MG63 (cell line): ENCODE results near the gene SIGLEC1. TPM values are rescaled to one million over a fixed set of nuclear protein-coding genes. Genes with fewer than 3 reads are reported as not detected.

Experiments
- DNase-seq: peaks from one replicate; pipeline ENCODE4 v3.0.0-alpha.2; 2020
- H3K27me3 ChIP-seq: fragments of 250-450 bp; sonication (Bioruptor Pico); 2 replicates; pipeline ENCODE4 v1.5.1; 2020; ENCODE audit warnings: mild to moderate bottlenecking, moderate library complexity
- H3K36me3 ChIP-seq: fragments of 250-450 bp; sonication (Bioruptor Pico); 2 replicates; pipeline ENCODE4 v1.5.1; 2020; ENCODE audit warnings: mild to moderate bottlenecking, moderate library complexity
- H3K4me3 ChIP-seq: fragments of 250-450 bp; sonication (Bioruptor Pico); 2 replicates; pipeline ENCODE4 v1.5.1; 2020; ENCODE audit warnings: mild to moderate bottlenecking, moderate library complexity
- H3K9me3 ChIP-seq: fragments of 250-450 bp; sonication (Bioruptor Pico); 2 replicates; pipeline ENCODE4 v1.5.1; 2020; ENCODE audit warnings: mild to moderate bottlenecking, moderate library complexity
- total RNA-seq: library from RNA; depleted of rRNA; stranded (reverse); fragments of >200 nt; shearing (Covaris generic); gene quantifications from 2 replicates; pipeline ENCODE4 v1.2.3, GENCODE V29; 2014; ENCODE audit warnings: low replicate concordance; rRNA removed

Gene SIGLEC1
- total RNA-seq, result not detected in 2 replicates

GRCh38 chr20:3712279-3712873 is at the start of gene SIGLEC1:
Gene SIGLEC1 (minus strand): TSS chr20:3712600. CDS start chr20:3707128, 5,472 bp downstream.
- H3K4me3 ChIP-seq, result no peak within 1 kb of the TSS
- no peaks in the 10 kb centered on the region for H3K36me3 ChIP-seq
- no peaks in the 10 kb centered on the region for H3K9me3 ChIP-seq
- H3K27me3 ChIP-seq, result no peaks in the 10 kb centered on the region
- no peak for DNase-seq

- no peaks in the 10 kb centered on the region for H3K27me3 ChIP-seq
- H3K9me3 ChIP-seq, result no peaks in the 10 kb centered on the region
- no peaks in the 10 kb centered on the region for H3K36me3 ChIP-seq
- no peak overlapping the region for H3K4me3 ChIP-seq
- no peak for DNase-seq
Observed at GRCh38 chr20:3760655-3761348, 48.4 kb upstream of the SIGLEC1 start.

- Histone ChIP-seq H3K4me3 (no peak overlapping the region), H3K27me3 (no peaks in the 10 kb centered on the region), H3K36me3 (no peaks in the 10 kb centered on the region), H3K9me3 (no peaks in the 10 kb centered on the region)
- DNase-seq, result no peak
Observed at GRCh38 chr20:3759884-3760283, 47.5 kb upstream of the SIGLEC1 start.

GRCh38 chr20:3759316-3759823 is 47.0 kb upstream of the SIGLEC1 start:
- Histone ChIP-seq H3K36me3 (no peaks in the 10 kb centered on the region), H3K27me3 (no peaks in the 10 kb centered on the region), H3K9me3 (no peaks in the 10 kb centered on the region), H3K4me3 (no peak overlapping the region)
- no peak for DNase-seq

- no peaks in the 10 kb centered on the region for H3K27me3 ChIP-seq
- H3K36me3 ChIP-seq, result no peaks in the 10 kb centered on the region
- H3K9me3 ChIP-seq, result no peaks in the 10 kb centered on the region
- H3K4me3 ChIP-seq, result no peak overlapping the region
- no peak for DNase-seq
Observed at GRCh38 chr20:3758566-3758965, 46.2 kb upstream of the SIGLEC1 start.

- Histone ChIP-seq H3K4me3 (no peak overlapping the region), H3K9me3 (no peaks in the 10 kb centered on the region), H3K27me3 (no peaks in the 10 kb centered on the region), H3K36me3 (no peaks in the 10 kb centered on the region; the same call in 1 of the 2 replicates)
- no peak for DNase-seq
Observed at GRCh38 chr20:3757268-3757667, 44.9 kb upstream of the SIGLEC1 start.

- no peak for DNase-seq
- H3K27me3 ChIP-seq, result no peaks in the 10 kb centered on the region
Observed at GRCh38 chr20:3755814-3756480, 43.5 kb upstream of the SIGLEC1 start.

GRCh38 chr20:3755269-3755668 is 42.9 kb upstream of the SIGLEC1 start:
- Histone ChIP-seq H3K36me3 (no peaks in the 10 kb centered on the region; the same call in 1 of the 2 replicates), H3K27me3 (no peaks in the 10 kb centered on the region), H3K9me3 (no peaks in the 10 kb centered on the region), H3K4me3 (no peak overlapping the region)
- no peak for DNase-seq

More at GRCh38 chr20:3755814-3756480, 43.5 kb upstream of the SIGLEC1 start:
- H3K9me3 ChIP-seq, result no peaks in the 10 kb centered on the region
- no peaks in the 10 kb centered on the region; the same call in 1 of the 2 replicates for H3K36me3 ChIP-seq
- H3K4me3 ChIP-seq, result no peak overlapping the region

GRCh38 chr20:3754276-3754630 is 41.9 kb upstream of the SIGLEC1 start:
- no peaks in the 10 kb centered on the region for H3K27me3 ChIP-seq
- H3K9me3 ChIP-seq, result no peaks in the 10 kb centered on the region
- no peak for DNase-seq
- no peaks in the 10 kb centered on the region; the same call in 1 of the 2 replicates for H3K36me3 ChIP-seq
- no peak overlapping the region for H3K4me3 ChIP-seq

- H3K36me3 ChIP-seq, result no peaks in the 10 kb centered on the region; the same call in 1 of the 2 replicates
- no peaks in the 10 kb centered on the region for H3K27me3 ChIP-seq
- DNase-seq, result no peak
- no peak overlapping the region for H3K4me3 ChIP-seq
- H3K9me3 ChIP-seq, result no peaks in the 10 kb centered on the region
Observed at GRCh38 chr20:3753501-3754275, 41.3 kb upstream of the SIGLEC1 start.

GRCh38 chr20:3753098-3753497 is 40.7 kb upstream of the SIGLEC1 start:
- DNase-seq, result peak; percentile 29
- Histone ChIP-seq H3K9me3 (no peaks in the 10 kb centered on the region), H3K27me3 (no peaks in the 10 kb centered on the region), H3K36me3 (no peaks in the 10 kb centered on the region; the same call in 1 of the 2 replicates), H3K4me3 (no peak overlapping the region)

- no peaks in the 10 kb centered on the region; the same call in 1 of the 2 replicates for H3K36me3 ChIP-seq
- no peaks in the 10 kb centered on the region for H3K9me3 ChIP-seq
- no peaks in the 10 kb centered on the region for H3K27me3 ChIP-seq
- DNase-seq, result no peak
- no peak overlapping the region for H3K4me3 ChIP-seq
Observed at GRCh38 chr20:3752386-3752759, 40.0 kb upstream of the SIGLEC1 start.

GRCh38 chr20:3751675-3752385 is 39.4 kb upstream of the SIGLEC1 start:
- H3K36me3 ChIP-seq, result no peaks in the 10 kb centered on the region; the same call in 1 of the 2 replicates
- no peak overlapping the region for H3K4me3 ChIP-seq
- no peaks in the 10 kb centered on the region for H3K27me3 ChIP-seq
- H3K9me3 ChIP-seq, result no peaks in the 10 kb centered on the region
- no peak for DNase-seq

- no peak for DNase-seq
- Histone ChIP-seq H3K4me3 (no peak overlapping the region), H3K9me3 (no peaks in the 10 kb centered on the region), H3K36me3 (no peaks in the 10 kb centered on the region; the same call in 1 of the 2 replicates), H3K27me3 (no peaks in the 10 kb centered on the region)
Observed at GRCh38 chr20:3751305-3751674, 38.9 kb upstream of the SIGLEC1 start.

- no peaks in the 10 kb centered on the region; the same call in 1 of the 2 replicates for H3K36me3 ChIP-seq
- H3K9me3 ChIP-seq, result no peaks in the 10 kb centered on the region
- H3K27me3 ChIP-seq, result no peaks in the 10 kb centered on the region
- no peak for DNase-seq
- H3K4me3 ChIP-seq, result no peak overlapping the region
Observed at GRCh38 chr20:3749689-3750531, 37.5 kb upstream of the SIGLEC1 start.
